Stimulated activated CD8-positive, alpha-beta memory T cell treated with anti-CD3 and anti-CD28 coated beads, Interleukin-4, amount 100 ng/mL, for 24 hours (primary cell): ENCODE data around the gene ZNF841.
"Not testable (repeated sequence)": the region's sequence is repeated elsewhere in the genome, so short reads cannot be mapped to it uniquely, and the experiment has no call there.

ENCODE experiments used
- DNase-seq: peaks from one replicate; pipeline ENCODE4 v3.0.0-alpha.2; 2020; ENCODE audit warnings: low read depth

ZNF841 gene

GRCh38 chr19:52066258-52066863 is 29.2 kb downstream of the ZNF841 start:
- no peak for DNase-seq

- DNase-seq, result no peak
Measured at GRCh38 chr19:52065399-52065798, 30.2 kb downstream of the ZNF841 start.

GRCh38 chr19:52056480-52056879 is 39.1 kb downstream of the ZNF841 start:
- not testable (repeated sequence) for DNase-seq

- not testable (repeated sequence) for DNase-seq
Measured at GRCh38 chr19:52051736-52052135, 43.8 kb downstream of the ZNF841 start.

- DNase-seq, result peak; percentile 66
Measured at GRCh38 chr19:52048555-52049501, 46.7 kb downstream of the ZNF841 start, which contains the start of gene ZNF432. ZNF432 (minus strand) TSS chr19:52048838; CDS start chr19:52046868, 1,970 bp downstream.

GRCh38 chr19:52039169-52039568 is 56.4 kb downstream of the ZNF841 start:
- DNase-seq, result no peak

- DNase-seq, result no peak
Measured at GRCh38 chr19:52034051-52034728, 61.4 kb downstream of the ZNF841 start.

GRCh38 chr19:52028780-52029123 is 66.8 kb downstream of the ZNF841 start:
- no peak for DNase-seq

- peak; percentile 76 for DNase-seq
Measured at GRCh38 chr19:52028027-52028779, 67.4 kb downstream of the ZNF841 start, which contains the start of gene ZNF614. ZNF614 (minus strand) TSS chr19:52028379; CDS start chr19:52025745, 2,634 bp downstream.

- DNase-seq, result not testable (repeated sequence)
Measured at GRCh38 chr19:52026255-52026990, 69.1 kb downstream of the ZNF841 start.

GRCh38 chr19:52024478-52024877 is 71.1 kb downstream of the ZNF841 start:
- not testable (repeated sequence) for DNase-seq

- no peak for DNase-seq
Measured at GRCh38 chr19:52022193-52022592, 73.4 kb downstream of the ZNF841 start.

GRCh38 chr19:52020506-52020905 is 75.1 kb downstream of the ZNF841 start:
- no peak for DNase-seq
